IgD-negative memory B cell (primary cell): ENCODE results near the gene PIEZO2. TPM values are rescaled to one million over a fixed set of nuclear protein-coding genes. Genes with fewer than 3 reads are reported as not detected.

Experiments used
- H3K27ac Mint-ChIP-seq, 3 donors: one replicate each; pipeline ENCODE4 v1.8.0; 2020 to 2022; ENCODE audit warnings: mild to moderate bottlenecking in 3 of 3, mixed read lengths in 3 of 3, moderate library complexity in 1 of 3
- H3K27me3 Mint-ChIP-seq: one replicate; pipeline ENCODE4 v1.8.0; 2021; ENCODE audit warnings: mixed read lengths
- H3K36me3 Mint-ChIP-seq: one replicate; pipeline ENCODE4 v1.8.0; 2020; ENCODE audit warnings: mild to moderate bottlenecking, mixed read lengths
- H3K4me1 Mint-ChIP-seq, 3 donors: one replicate each; pipeline ENCODE4 v1.8.0; 2020 to 2022; ENCODE audit warnings: mixed read lengths in 3 of 3, mild to moderate bottlenecking in 1 of 3
- H3K4me3 Mint-ChIP-seq, 4 donors: one replicate each; pipeline ENCODE4 v1.8.0; 2020 to 2022; ENCODE audit warnings: mild to moderate bottlenecking in 4 of 4, mixed read lengths in 4 of 4, moderate library complexity in 3 of 4
- H3K9me3 Mint-ChIP-seq, 3 donors: one replicate each; pipeline ENCODE4 v1.8.0; 2020 to 2021; ENCODE audit warnings: mixed read lengths in 3 of 3, mild to moderate bottlenecking in 1 of 3
- polyA plus RNA-seq: library from polyadenylated mRNA; unstranded; fragments of 300-500 nt; fragmentation: Illumina TruSeq; gene quantifications from one replicate; pipeline ENCODE4 v1.2.3, GENCODE V29; 2021

PIEZO2 gene
- polyA plus RNA-seq, 1 donor from 2014 or later = not detected

DNA sequence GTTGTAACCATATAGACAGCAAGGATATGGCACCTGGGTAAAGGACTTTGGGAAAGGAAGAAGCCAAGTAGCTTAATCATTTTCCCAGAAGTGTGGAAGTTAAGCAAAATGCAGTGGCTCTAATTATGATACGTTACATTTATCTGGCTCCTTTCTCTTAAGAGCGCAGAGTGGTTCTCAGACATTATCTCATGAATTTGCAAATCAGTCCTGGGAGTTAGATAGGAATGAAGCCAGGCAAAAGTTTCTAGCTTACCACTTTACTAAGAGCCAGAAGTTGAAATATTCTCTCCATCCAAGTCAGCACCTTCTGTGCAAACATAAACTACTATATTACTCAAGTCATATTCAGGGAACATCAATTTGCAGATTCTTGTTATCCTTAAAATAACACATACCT lies 10.9 kb upstream of the PIEZO2 start:
- H3K27me3 Mint-ChIP-seq = no peaks in the 10 kb centered on the region
- H3K27ac Mint-ChIP-seq = no peak overlapping the region
- H3K4me3 Mint-ChIP-seq = no peak overlapping the region
- peaks cover 0 to 3% (median 0%) of the 10 kb centered on the region in 3 donors for H3K9me3 Mint-ChIP-seq
- no peaks in the 10 kb centered on the region for H3K4me1 Mint-ChIP-seq
- peaks cover 3% of the 10 kb centered on the region for H3K36me3 Mint-ChIP-seq

- Mint-ChIP-seq H3K36me3 (peaks cover 3% of the 10 kb centered on the region), H3K4me1 (no peaks in the 10 kb centered on the region), H3K9me3 (peaks cover 0 to 3% (median 0%) of the 10 kb centered on the region in 3 donors), H3K27me3 (no peaks in the 10 kb centered on the region), H3K27ac (no peak overlapping the region), H3K4me3 (no peak overlapping the region)
Measured at GRCh38 chr18:11159844-11160243, 10.5 kb upstream of the PIEZO2 start.

GRCh38 chr18:11156978-11157377 lies 7.6 kb upstream of the PIEZO2 start:
- Mint-ChIP-seq H3K9me3 (peaks cover 0 to 3% (median 0%) of the 10 kb centered on the region in 3 donors), H3K27me3 (peaks cover 3% of the 10 kb centered on the region), H3K4me3 (no peak overlapping the region), H3K4me1 (no peaks in the 10 kb centered on the region), H3K27ac (no peak overlapping the region), H3K36me3 (no peaks in the 10 kb centered on the region)

- no peaks in the 10 kb centered on the region for H3K36me3 Mint-ChIP-seq
- H3K27me3 Mint-ChIP-seq = peaks cover 5% of the 10 kb centered on the region
- no peaks in the 10 kb centered on the region for H3K9me3 Mint-ChIP-seq
- no peak overlapping the region for H3K27ac Mint-ChIP-seq
- no peaks in the 10 kb centered on the region for H3K4me1 Mint-ChIP-seq
- H3K4me3 Mint-ChIP-seq = no peak overlapping the region
Measured at GRCh38 chr18:11155034-11155759, 5.8 kb upstream of the PIEZO2 start.

DNA sequence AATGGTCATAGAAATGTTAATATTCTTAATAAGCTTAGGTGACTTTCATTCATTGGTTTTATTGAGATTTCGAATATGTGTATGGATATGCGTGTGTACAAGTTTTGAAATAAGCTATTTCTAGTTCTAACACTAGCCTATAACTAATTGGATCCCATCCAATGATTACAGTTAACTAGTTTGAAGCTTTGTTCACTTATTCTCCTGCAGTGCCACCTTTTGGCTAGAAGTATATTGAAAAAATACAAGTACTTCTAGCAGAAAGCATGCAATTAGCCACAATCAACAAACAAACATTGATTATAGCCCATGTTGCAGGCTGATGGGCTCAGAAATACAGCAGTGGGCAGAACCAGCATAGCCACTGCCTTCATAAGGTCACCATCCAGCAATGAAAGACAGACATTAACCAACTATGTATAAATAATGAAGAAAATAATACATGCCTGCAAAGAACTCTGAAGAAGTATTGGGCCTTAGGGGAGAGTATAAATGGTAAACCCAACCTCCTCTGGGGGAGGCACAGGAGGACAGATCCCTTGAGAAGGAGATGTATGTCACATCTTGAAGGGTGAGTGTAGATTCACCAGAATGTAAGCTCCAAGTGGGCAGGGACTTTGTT lies 5.1 kb upstream of the PIEZO2 start:
- Mint-ChIP-seq H3K9me3 (no peaks in the 10 kb centered on the region), H3K27ac (no peak overlapping the region), H3K4me3 (no peak overlapping the region), H3K27me3 (peaks cover 11% of the 10 kb centered on the region), H3K4me1 (peaks cover 0 to 3% (median 0%) of the 10 kb centered on the region in 3 donors), H3K36me3 (no peaks in the 10 kb centered on the region)

GRCh38 chr18:11153097-11153496 lies 3.7 kb upstream of the PIEZO2 start:
- peaks cover 12% of the 10 kb centered on the region for H3K27me3 Mint-ChIP-seq
- no peak overlapping the region for H3K4me3 Mint-ChIP-seq
- H3K36me3 Mint-ChIP-seq = no peaks in the 10 kb centered on the region
- no peaks in the 10 kb centered on the region for H3K9me3 Mint-ChIP-seq
- peaks cover 0 to 3% (median 0%) of the 10 kb centered on the region in 3 donors for H3K4me1 Mint-ChIP-seq
- no peak overlapping the region for H3K27ac Mint-ChIP-seq

- Mint-ChIP-seq H3K27me3 (peaks cover 24% of the 10 kb centered on the region), H3K36me3 (no peaks in the 10 kb centered on the region), H3K4me3 (peak overlapping the region in 1 of 4 donors; percentile 24)
Measured at GRCh38 chr18:11150271-11150615, 874 bp upstream of the PIEZO2 start.

GRCh38 chr18:11148680-11149440 lies 509 bp downstream of the PIEZO2 start:
- H3K27me3 Mint-ChIP-seq = peaks cover 24% of the 10 kb centered on the region
- no peak overlapping the region for H3K4me3 Mint-ChIP-seq
- H3K4me1 Mint-ChIP-seq = peaks cover 0 to 3% (median 0%) of the 10 kb centered on the region in 3 donors
- no peaks in the 10 kb centered on the region for H3K9me3 Mint-ChIP-seq
- H3K36me3 Mint-ChIP-seq = no peaks in the 10 kb centered on the region
- H3K27ac Mint-ChIP-seq = no peak overlapping the region

More at GRCh38 chr18:11150271-11150615, 874 bp upstream of the PIEZO2 start:
- Mint-ChIP-seq H3K9me3 (no peaks in the 10 kb centered on the region), H3K4me1 (peaks cover 0 to 3% (median 0%) of the 10 kb centered on the region in 3 donors), H3K27ac (no peak overlapping the region)

DNA sequence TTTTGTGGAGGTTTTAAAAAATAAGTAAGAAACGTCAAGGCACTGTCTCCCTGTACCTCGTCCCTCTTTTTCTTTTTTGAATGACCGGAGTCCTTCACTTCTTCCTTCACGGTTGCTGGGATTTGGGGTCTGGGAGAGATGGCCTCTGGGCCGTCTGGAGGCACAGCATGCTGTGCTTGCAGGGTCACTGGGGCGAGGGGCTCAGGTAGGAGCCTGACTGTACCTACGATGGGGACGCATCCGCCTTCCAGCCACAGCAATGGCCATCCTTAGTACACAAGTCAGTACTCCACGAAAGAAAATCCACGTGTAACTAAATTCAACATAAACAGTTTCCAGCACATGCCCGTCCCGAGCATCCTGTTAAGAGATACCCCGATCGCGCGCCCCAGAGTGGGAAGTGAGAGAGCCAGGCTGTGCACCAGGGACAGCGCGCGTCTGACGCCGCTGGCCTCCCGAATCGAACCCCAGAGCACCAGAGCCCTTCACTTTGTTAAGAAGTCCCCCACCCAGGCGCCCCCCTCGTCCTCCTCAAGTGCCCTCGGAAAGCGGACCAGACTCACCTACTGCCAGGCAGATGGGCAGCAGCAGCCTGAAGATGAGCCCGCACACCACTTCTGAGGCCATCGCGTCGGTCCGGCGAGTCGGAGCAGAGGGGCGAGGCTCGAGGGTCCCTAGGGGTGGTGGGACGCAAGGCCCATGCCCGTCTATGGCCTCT lies 1.2 kb downstream of the PIEZO2 start:
- H3K27me3 Mint-ChIP-seq = peaks cover 24% of the 10 kb centered on the region
- H3K27ac Mint-ChIP-seq = no peak overlapping the region
- peaks cover 0 to 4% (median 0%) of the 10 kb centered on the region in 3 donors for H3K4me1 Mint-ChIP-seq
- peaks cover 0 to 2% (median 0%) of the 10 kb centered on the region in 3 donors for H3K9me3 Mint-ChIP-seq
- peak overlapping the region in 1 of 4 donors; percentile 10 for H3K4me3 Mint-ChIP-seq
- H3K36me3 Mint-ChIP-seq = no peaks in the 10 kb centered on the region

GRCh38 chr18:11147371-11147951 lies 1.9 kb downstream of the PIEZO2 start:
- peaks cover 0 to 2% (median 0%) of the 10 kb centered on the region in 3 donors for H3K9me3 Mint-ChIP-seq
- no peak overlapping the region for H3K27ac Mint-ChIP-seq
- peaks cover 22% of the 10 kb centered on the region for H3K27me3 Mint-ChIP-seq
- no peaks in the 10 kb centered on the region for H3K36me3 Mint-ChIP-seq
- peaks cover 0 to 4% (median 0%) of the 10 kb centered on the region in 3 donors for H3K4me1 Mint-ChIP-seq
- no peak overlapping the region for H3K4me3 Mint-ChIP-seq

DNA sequence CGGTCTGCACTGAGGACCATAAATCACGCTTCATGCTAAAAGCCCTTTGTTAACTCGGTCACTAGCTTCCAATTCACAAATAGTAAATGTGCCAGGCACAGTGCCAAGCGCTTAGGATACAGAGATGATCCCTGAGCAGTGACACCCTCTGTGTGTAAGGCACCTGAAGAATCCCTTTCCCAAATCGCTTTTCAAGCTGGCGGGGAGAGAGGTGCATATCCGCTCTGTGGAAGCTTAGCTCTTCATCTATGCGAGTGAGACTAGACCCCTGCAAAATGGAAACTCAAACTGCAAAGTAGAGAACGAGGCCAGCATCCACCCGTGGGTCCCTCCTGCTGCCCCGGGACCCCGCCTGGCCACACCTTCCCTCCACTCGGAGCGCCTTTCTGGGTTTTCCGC lies 2.4 kb downstream of the PIEZO2 start:
- Mint-ChIP-seq H3K4me1 (peaks cover 0 to 4% (median 0%) of the 10 kb centered on the region in 3 donors), H3K9me3 (peaks cover 0 to 2% (median 0%) of the 10 kb centered on the region in 3 donors), H3K36me3 (no peaks in the 10 kb centered on the region), H3K4me3 (no peak overlapping the region), H3K27me3 (peaks cover 22% of the 10 kb centered on the region), H3K27ac (no peak overlapping the region)

DNA sequence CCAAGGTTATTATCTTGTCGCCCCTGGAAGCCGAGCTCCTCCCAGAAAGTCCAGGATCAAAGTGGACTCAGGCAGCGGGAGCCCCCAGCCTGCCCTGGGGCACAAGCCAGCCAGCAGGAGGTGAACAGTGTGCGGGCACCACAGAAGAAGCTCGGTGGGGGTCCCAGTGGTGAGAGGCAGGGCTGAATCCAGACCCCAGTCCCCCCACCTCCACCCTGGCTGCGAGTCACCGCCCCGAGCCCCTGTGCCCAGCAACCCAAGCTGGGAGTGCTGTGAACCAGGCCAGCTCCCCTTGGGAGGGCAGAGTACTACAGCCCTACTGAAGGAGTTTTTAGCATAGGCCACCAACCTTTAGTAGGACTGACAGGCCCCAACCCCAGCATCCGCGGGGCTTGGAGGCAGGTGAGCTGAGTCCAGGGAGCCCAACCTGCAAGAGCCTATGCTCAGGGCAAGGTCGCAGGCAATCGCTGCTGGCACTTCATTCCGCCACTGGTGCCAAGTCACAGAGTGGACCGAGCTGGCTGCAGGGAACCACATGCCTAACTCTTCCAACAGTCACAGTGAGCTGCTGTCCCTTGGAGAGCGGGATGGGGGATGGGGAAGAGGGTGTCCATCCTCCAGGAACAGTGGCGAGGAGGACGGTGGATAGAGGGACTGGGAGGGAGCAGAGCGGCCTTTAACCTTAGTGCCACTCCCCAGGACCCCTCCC lies 3.0 kb downstream of the PIEZO2 start:
- H3K36me3 Mint-ChIP-seq = no peaks in the 10 kb centered on the region
- peaks cover 0 to 2% (median 0%) of the 10 kb centered on the region in 3 donors for H3K9me3 Mint-ChIP-seq
- H3K4me1 Mint-ChIP-seq = peaks cover 0 to 4% (median 0%) of the 10 kb centered on the region in 3 donors
- H3K27ac Mint-ChIP-seq = no peak overlapping the region
- H3K4me3 Mint-ChIP-seq = no peak overlapping the region
- H3K27me3 Mint-ChIP-seq = peaks cover 22% of the 10 kb centered on the region

- Mint-ChIP-seq H3K27me3 (peaks cover 22% of the 10 kb centered on the region), H3K4me3 (no peak overlapping the region), H3K4me1 (peaks cover 0 to 4% (median 0%) of the 10 kb centered on the region in 3 donors), H3K9me3 (peaks cover 0 to 2% (median 0%) of the 10 kb centered on the region in 3 donors), H3K27ac (no peak overlapping the region), H3K36me3 (no peaks in the 10 kb centered on the region)
Measured at GRCh38 chr18:11145413-11146191, 3.8 kb downstream of the PIEZO2 start.
